PC-3 (cell line): ENCODE results near the gene TPGS2. TPM values are rescaled to one million over a fixed set of nuclear protein-coding genes. Genes with fewer than 3 reads are reported as not detected.
A peak's percentile ranks its signal among the peaks of the same experiment; 100 is the strongest.
"Not testable (repeated sequence)": the region's sequence is repeated elsewhere in the genome, so short reads cannot be mapped to it uniquely, and the experiment has no call there.

Experiments used
- ATAC-seq: fragments of 200-7000 bp; cut with Tn5 transposase; 2 replicates; pipeline ENCODE4 v1.9.1; 2020; ENCODE audit warnings: mild to moderate bottlenecking, moderate library complexity
- Bru-seq: library from RNA; stranded (reverse); fragments of 400-500 nt; gene quantifications from one replicate; lab custom pipeline; 2021; lab: Mats Ljungman, UMichigan
- BruChase-seq, 2 experiments: library from RNA; stranded (reverse); fragments of 400-500 nt; gene quantifications; one replicate each; lab custom pipeline; 2021; lab: Mats Ljungman, UMichigan
- BruUV-seq: library from RNA; stranded (reverse); fragments of 400-500 nt; replicated peaks from 2 replicates; lab custom pipeline; 2021; lab: Mats Ljungman, UMichigan
- CTCF ChIA-PET: fragments of 300-600 bp; sonication (Branson Sonifier 250); formaldehyde crosslinking; loops from one replicate; lab custom pipeline; 2022; ENCODE audit warnings: antibody characterized with exemption; lab: Charles Lee
- POLR2A ChIA-PET: fragments of 300-600 bp; sonication (Branson Sonifier 250); formaldehyde crosslinking; loops from one replicate; lab custom pipeline; 2022; ENCODE audit warnings: antibody characterized with exemption; ENCODE audit not compliant: unreplicated experiment; lab: Charles Lee
- DNase-seq: peaks from one replicate; pipeline ENCODE4 v3.0.0-alpha.2; 2015
- H2AFZ ChIP-seq: fragments of 300-600 bp; sonication (generic); 2 replicates; pipeline ENCODE4 v1.6.0; 2016; ENCODE audit warnings: antibody characterized with exemption, low read length
- H3F3A ChIP-seq: fragments of 300-600 bp; sonication (generic); one replicate; pipeline ENCODE4 v1.6.0; 2017; ENCODE audit warnings: antibody characterized with exemption, low read length, control low read depth, mild to moderate bottlenecking; ENCODE audit not compliant: unreplicated experiment
- H3K27ac ChIP-seq: fragments of 300-600 bp; sonication (generic); 2 replicates; pipeline ENCODE4 v1.5.1; 2016; ENCODE audit warnings: mild to moderate bottlenecking, low read length
- H3K27me3 ChIP-seq: fragments of 300-600 bp; sonication (generic); 2 replicates; pipeline ENCODE4 v1.6.1; 2016; ENCODE audit warnings: low read length, mixed read lengths
- H3K36me3 ChIP-seq: fragments of 300-600 bp; sonication (generic); 2 replicates; pipeline ENCODE4 v1.6.1; 2016; ENCODE audit warnings: low read depth, mixed run types, low read length, mixed read lengths
- H3K4me1 ChIP-seq: fragments of 300-600 bp; sonication (generic); 2 replicates; pipeline ENCODE4 v1.5.1; 2016; ENCODE audit warnings: low read length; ENCODE audit not compliant: insufficient read depth
- H3K4me2 ChIP-seq: fragments of 300-600 bp; sonication (generic); 2 replicates; pipeline ENCODE4 v1.6.0; 2016; ENCODE audit warnings: low read length
- H3K4me3 ChIP-seq: fragments of 300-600 bp; sonication (generic); 2 replicates; pipeline ENCODE4 v1.5.1; 2016; ENCODE audit warnings: mild to moderate bottlenecking, low read length, mixed read lengths
- H3K79me2 ChIP-seq: fragments of 300-600 bp; sonication (generic); 2 replicates; pipeline ENCODE4 v1.6.1; 2017; ENCODE audit warnings: low read length, mixed read lengths
- H3K9ac ChIP-seq: fragments of 300-600 bp; sonication (generic); 2 replicates; pipeline ENCODE4 v1.6.0; 2016; ENCODE audit warnings: mild to moderate bottlenecking, low read length
- H3K9me2 ChIP-seq: fragments of 300-600 bp; sonication (generic); replicated peaks from 2 replicates; pipeline ENCODE4 v1.6.1; 2016; ENCODE audit warnings: mixed run types, low read length, mixed read lengths
- H3K9me3 ChIP-seq: fragments of 300-600 bp; sonication (generic); 2 replicates; pipeline ENCODE4 v1.6.1; 2016; ENCODE audit warnings: low read length, mixed read lengths
- H4K20me1 ChIP-seq: fragments of 300-600 bp; sonication (generic); 2 replicates; pipeline ENCODE4 v1.6.1; 2016; ENCODE audit warnings: low read length, mixed read lengths
- EZH2 ChIP-seq: fragments of 300-600 bp; sonication (generic); IDR thresholded peaks from one replicate; pipeline ENCODE4 v1.6.1; 2017; ENCODE audit warnings: antibody characterized with exemption, mild to moderate bottlenecking, low read length; ENCODE audit not compliant: unreplicated experiment
- EZH2phosphoT487 ChIP-seq: fragments of 300-600 bp; sonication (generic); IDR thresholded peaks from 2 replicates; pipeline ENCODE4 v1.6.1; 2018; ENCODE audit warnings: mild to moderate bottlenecking, antibody characterized with exemption, low read length, borderline replicate concordance
- intact Hi-C: fragments of 100-400 bp; cut with micrococcal nuclease; formaldehyde crosslinking; loops from 2 replicates; pipeline ENCODE4 v1.9.0; 2023
- long read RNA-seq: library from polyadenylated mRNA; unstranded; transcript quantifications from one replicate; pipeline ENCODE4 v2.0.0, GENCODE V29; 2021; ENCODE audit not compliant: unreplicated experiment
- total RNA-seq: library from RNA; depleted of rRNA; stranded (reverse); fragments of >200 nt; gene quantifications from 2 replicates; pipeline ENCODE4 v1.2.3, GENCODE V29; 2014; rRNA removed
- TF ChIP-seq, protein P1 (sequence below): fragments of 300-600 bp; sonication (generic); conservative IDR thresholded peaks from 2 replicates; pipeline ENCODE4 v1.5.1; 2017; ENCODE audit warnings: antibody characterized with exemption, low read depth, mild to moderate bottlenecking, low read length

Gene TPGS2, protein sequence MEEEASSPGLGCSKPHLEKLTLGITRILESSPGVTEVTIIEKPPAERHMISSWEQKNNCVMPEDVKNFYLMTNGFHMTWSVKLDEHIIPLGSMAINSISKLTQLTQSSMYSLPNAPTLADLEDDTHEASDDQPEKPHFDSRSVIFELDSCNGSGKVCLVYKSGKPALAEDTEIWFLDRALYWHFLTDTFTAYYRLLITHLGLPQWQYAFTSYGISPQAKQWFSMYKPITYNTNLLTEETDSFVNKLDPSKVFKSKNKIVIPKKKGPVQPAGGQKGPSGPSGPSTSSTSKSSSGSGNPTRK
- 44.2 and 44.9 TPM in 2 replicates for total RNA-seq
- Bru-seq, nascent RNA: percentile 65 among the genes with signal in this experiment
- percentile 53 among the genes with signal in this experiment for BruChase-seq, experiment 1, labeled RNA remaining after a 6-hour chase
- BruChase-seq, experiment 2, labeled RNA remaining after a 2-hour chase: percentile 61 among the genes with signal in this experiment
- long read RNA-seq, full-length matches to known transcripts: 92 of 121 reads
- long read RNA-seq, partial matches to known transcripts: 4 of 121 reads
- long read RNA-seq, other reads (novel, unspliced or antisense): 25 of 121 reads

DNA sequence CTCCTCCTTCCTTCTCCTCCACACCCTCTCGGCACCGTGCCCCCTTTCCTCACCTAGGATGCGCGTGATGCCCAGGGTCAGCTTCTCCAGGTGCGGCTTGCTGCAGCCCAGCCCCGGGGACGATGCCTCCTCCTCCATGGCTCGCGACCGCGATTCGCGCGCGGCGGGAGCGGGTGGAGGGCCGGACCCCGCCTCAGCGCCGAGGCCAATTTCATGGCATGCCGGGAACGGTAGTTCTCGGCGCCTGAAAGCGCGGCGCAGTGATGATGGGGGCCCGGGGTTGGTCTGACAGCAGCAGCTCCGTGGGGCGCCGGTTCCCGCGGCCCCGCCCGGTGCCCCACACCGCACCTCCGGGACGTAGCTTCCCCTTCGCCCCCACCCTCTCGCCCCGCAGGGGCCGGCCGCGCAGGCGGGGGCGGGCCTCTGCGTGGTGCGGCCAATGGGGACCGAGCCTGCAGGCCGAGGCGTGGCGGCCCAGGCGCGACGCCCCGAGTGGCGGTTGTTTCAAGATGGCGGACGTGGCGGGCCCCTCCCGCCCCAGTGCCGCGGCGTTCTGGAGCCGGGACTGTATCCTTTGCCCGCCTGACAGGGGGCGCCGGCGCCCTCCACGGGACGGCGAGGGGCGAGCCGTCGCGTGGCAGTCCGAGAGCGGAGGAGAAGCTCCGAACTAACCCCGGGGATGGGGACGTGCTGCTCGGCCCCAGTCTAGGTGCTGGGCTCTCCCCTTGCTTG lies at the start of gene TPGS2, which contains the start of gene KIAA1328:
Gene TPGS2 (minus strand): TSS at position 373 of the 732 bp plus-strand sequence. CDS start 235 bp downstream, at position 138.
Gene KIAA1328 (plus strand): TSS at position 498 of the 732 bp plus-strand sequence. CDS start 12 bp downstream, at position 510.
- Histone ChIP-seq H3K9ac (peak within 1 kb of the TSS; percentile 77), H3K4me3 (peak within 1 kb of the TSS; percentile 84), H3K36me3 (no peaks in the 10 kb centered on the region), H3K79me2 (peaks cover 26% of the 10 kb centered on the region), H3K4me1 (peaks cover 14% of the 10 kb centered on the region; the same call in 1 of the 2 replicates), H4K20me1 (no peaks in the 10 kb centered on the region), H3K4me2 (peak within 1 kb of the TSS; percentile 90), H3K9me2 (no peaks in the 10 kb centered on the region), H3K9me3 (no peaks in the 10 kb centered on the region), H2AFZ (peak within 1 kb of the TSS; percentile 90), H3F3A (no peaks in the 10 kb centered on the region), H3K27ac (peak within 1 kb of the TSS; percentile 44), H3K27me3 (no peaks in the 10 kb centered on the region)
- TF ChIP-seq EZH2: no peak
- TF ChIP-seq, protein P1, sequence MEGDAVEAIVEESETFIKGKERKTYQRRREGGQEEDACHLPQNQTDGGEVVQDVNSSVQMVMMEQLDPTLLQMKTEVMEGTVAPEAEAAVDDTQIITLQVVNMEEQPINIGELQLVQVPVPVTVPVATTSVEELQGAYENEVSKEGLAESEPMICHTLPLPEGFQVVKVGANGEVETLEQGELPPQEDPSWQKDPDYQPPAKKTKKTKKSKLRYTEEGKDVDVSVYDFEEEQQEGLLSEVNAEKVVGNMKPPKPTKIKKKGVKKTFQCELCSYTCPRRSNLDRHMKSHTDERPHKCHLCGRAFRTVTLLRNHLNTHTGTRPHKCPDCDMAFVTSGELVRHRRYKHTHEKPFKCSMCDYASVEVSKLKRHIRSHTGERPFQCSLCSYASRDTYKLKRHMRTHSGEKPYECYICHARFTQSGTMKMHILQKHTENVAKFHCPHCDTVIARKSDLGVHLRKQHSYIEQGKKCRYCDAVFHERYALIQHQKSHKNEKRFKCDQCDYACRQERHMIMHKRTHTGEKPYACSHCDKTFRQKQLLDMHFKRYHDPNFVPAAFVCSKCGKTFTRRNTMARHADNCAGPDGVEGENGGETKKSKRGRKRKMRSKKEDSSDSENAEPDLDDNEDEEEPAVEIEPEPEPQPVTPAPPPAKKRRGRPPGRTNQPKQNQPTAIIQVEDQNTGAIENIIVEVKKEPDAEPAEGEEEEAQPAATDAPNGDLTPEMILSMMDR: no peak; the same call in 1 of the 2 replicates
- DNase-seq (peak; percentile 65), ATAC-seq (peak; percentile 81)
- ChIA-PET POLR2A (interaction anchor here (0.6 kb wide), 2 partner anchors 83 to 88 kb away, joined by 3 read pairs; no protein-coding TSS in a partner anchor), CTCF (interaction anchor here (0.7 kb wide), 1 partner anchor 72 kb away, joined by 4 read pairs; no protein-coding TSS in a partner anchor)
- intact Hi-C loops: no loop called here
- BruUV-seq: no TSS peak

DNA sequence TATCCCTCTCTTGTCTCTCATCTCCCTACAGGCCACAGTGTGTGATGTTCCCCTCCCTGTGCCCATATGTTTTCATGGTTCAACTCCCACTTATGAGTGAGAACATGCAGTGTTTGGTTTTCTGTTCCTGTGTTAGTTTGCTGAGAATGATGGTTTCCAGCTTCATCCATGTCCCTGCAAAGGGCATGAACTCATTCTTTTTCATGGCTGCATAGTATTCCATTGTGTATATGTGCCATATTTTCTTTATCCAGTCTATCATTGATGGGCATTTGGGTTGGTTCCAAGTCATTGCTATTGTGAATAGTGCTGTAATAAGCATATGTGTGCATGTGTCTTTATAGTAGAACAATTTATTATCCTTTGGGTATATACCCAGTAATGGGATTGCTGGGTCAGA lies 45.0 kb upstream of the TPGS2 start:
- H2AFZ ChIP-seq, H3K36me3 ChIP-seq, H3K9me3 ChIP-seq, H3F3A ChIP-seq, H3K4me1 ChIP-seq, H3K27ac ChIP-seq, DNase-seq, CTCF ChIA-PET, H3K27me3 ChIP-seq, H3K79me2 ChIP-seq, H3K9ac ChIP-seq, H3K4me2 ChIP-seq, POLR2A ChIA-PET, ATAC-seq, BruUV-seq, H4K20me1 ChIP-seq, intact Hi-C loops, H3K9me2 ChIP-seq, H3K4me3 ChIP-seq: not testable (repeated sequence)

DNA sequence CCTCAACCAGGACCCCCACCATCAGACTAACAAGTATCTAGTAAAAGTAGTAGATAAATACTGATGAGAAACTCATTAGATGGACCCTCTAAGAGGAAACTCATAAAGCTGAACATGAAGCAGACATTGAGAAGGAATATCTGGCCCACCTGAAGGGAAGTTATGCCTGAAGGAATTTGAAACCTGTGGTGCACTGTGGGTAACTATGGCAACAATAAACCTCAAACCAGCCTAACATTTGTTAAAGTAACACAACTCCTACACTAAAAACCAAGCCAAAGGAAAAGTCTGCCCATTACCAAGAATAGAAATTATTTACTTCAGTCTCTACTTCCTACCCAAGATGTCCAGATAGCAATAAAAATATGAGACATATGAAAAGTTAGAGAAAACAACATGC lies 43.5 kb upstream of the TPGS2 start:
- no peaks in the 10 kb centered on the region for H4K20me1 ChIP-seq
- no TSS peak for BruUV-seq
- ChIA-PET CTCF (no interaction called here), POLR2A (no interaction called here)
- no peaks in the 10 kb centered on the region for H3F3A ChIP-seq
- H3K4me2 ChIP-seq: no peak overlapping the region
- H3K36me3 ChIP-seq: no peaks in the 10 kb centered on the region
- no peaks in the 10 kb centered on the region for H3K9me2 ChIP-seq
- H2AFZ ChIP-seq: no peak overlapping the region
- no peak for TF ChIP-seq EZH2phosphoT487
- no peak for TF ChIP-seq EZH2
- TF ChIP-seq, protein P1: no peak
- DNase-seq (no peak), ATAC-seq (no peak)
- H3K9me3 ChIP-seq: no peaks in the 10 kb centered on the region
- no peaks in the 10 kb centered on the region for H3K4me1 ChIP-seq
- intact Hi-C loops: no loop called here
- no peaks in the 10 kb centered on the region for H3K27me3 ChIP-seq
- no peaks in the 10 kb centered on the region for H3K79me2 ChIP-seq
- H3K27ac ChIP-seq: no peak overlapping the region
- H3K4me3 ChIP-seq: no peak overlapping the region
- H3K9ac ChIP-seq: no peak overlapping the region
